SU-DHL-6 (cell line): ENCODE data around the gene GANAB.

Experiments
- H2AFZ ChIP-seq: fragments of 200-600 bp; sonication (generic); 2 replicates; pipeline ENCODE4 v1.6.1; 2014; ENCODE audit warnings: low read depth, mild to moderate bottlenecking, moderate library complexity, mixed read lengths, antibody characterized with exemption, low read length; ENCODE audit not compliant: severe bottlenecking
- H3F3A ChIP-seq: fragments of 200-600 bp; shearing (Covaris generic); 2 replicates; pipeline ENCODE4 v1.6.0; 2016; ENCODE audit warnings: antibody characterized with exemption, mild to moderate bottlenecking; ENCODE audit not compliant: insufficient read depth
- H3K27ac ChIP-seq: fragments of 200-600 bp; sonication (generic); 2 replicates; pipeline ENCODE4 v1.5.1; 2016; ENCODE audit warnings: low read depth, mild to moderate bottlenecking, low read length, moderate library complexity, mixed read lengths
- H3K27me3 ChIP-seq: fragments of 200-600 bp; sonication (generic), shearing (Covaris generic); 2 replicates; pipeline ENCODE4 v1.6.0; 2014; ENCODE audit warnings: mild to moderate bottlenecking, low read length
- H3K36me3 ChIP-seq: fragments of 200-600 bp; sonication (generic); 2 replicates; pipeline ENCODE4 v1.6.1; 2014; ENCODE audit warnings: mild to moderate bottlenecking, low read length, mixed read lengths
- H3K4me2 ChIP-seq: fragments of 300-600, 200-600 bp; shearing (Covaris generic), sonication (generic); 2 replicates; pipeline ENCODE4 v1.6.0; 2014; ENCODE audit warnings: low read length, low read depth, mild to moderate bottlenecking; ENCODE audit not compliant: poor library complexity, severe bottlenecking
- H3K4me3 ChIP-seq: fragments of 200-600 bp; sonication (generic); 2 replicates; pipeline ENCODE4 v1.5.1; 2014; ENCODE audit warnings: antibody characterized with exemption, low read length, mild to moderate bottlenecking, mixed read lengths; ENCODE audit not compliant: insufficient read depth, poor library complexity, severe bottlenecking
- H3K79me2 ChIP-seq: fragments of 200-600 bp; sonication (generic); 2 replicates; pipeline ENCODE4 v1.6.1; 2014; ENCODE audit warnings: mild to moderate bottlenecking, low read length, moderate library complexity; ENCODE audit not compliant: insufficient read depth
- H3K9ac ChIP-seq: fragments of 200-600 bp; sonication (generic); 2 replicates; pipeline ENCODE4 v1.7.0; 2014; ENCODE audit warnings: mild to moderate bottlenecking, low read length
- H3K9me2 ChIP-seq: fragments of 200-600 bp; sonication (generic); replicated peaks from 2 replicates; pipeline ENCODE4 v1.6.1; 2014; ENCODE audit warnings: low read length; ENCODE audit not compliant: insufficient read depth
- H3K9me3 ChIP-seq: fragments of 200-600 bp; sonication (generic); 2 replicates; pipeline ENCODE4 v1.6.1; 2014; ENCODE audit warnings: low read length, mixed read lengths; ENCODE audit not compliant: insufficient read depth
- H4K20me1 ChIP-seq: fragments of 200-600 bp; sonication (generic); 2 replicates; pipeline ENCODE4 v1.6.1; 2014; ENCODE audit warnings: low read depth, mild to moderate bottlenecking, antibody characterized with exemption, low read length, moderate library complexity, mixed read lengths
- CTCF ChIP-seq: fragments of 200-600 bp; sonication (generic); IDR thresholded peaks from one replicate; pipeline ENCODE4 v1.5.1; 2017; ENCODE audit warnings: antibody characterized with exemption, mild to moderate bottlenecking, low read length, moderate library complexity; ENCODE audit not compliant: insufficient read depth, poor library complexity, severe bottlenecking
- EZH2phosphoT487 ChIP-seq: fragments of 200-600 bp; sonication (generic), shearing (Covaris generic); conservative IDR thresholded peaks from 2 replicates; pipeline ENCODE4 v1.6.1; 2018; ENCODE audit warnings: mild to moderate bottlenecking, antibody characterized with exemption, low read length, moderate library complexity, mixed read lengths

Gene GANAB

GRCh38 chr11:62673196-62673525 is 26.7 kb upstream of the GANAB start:
- Histone ChIP-seq H3K4me3 (no peak overlapping the region), H3K9ac (peak overlapping the region; percentile 81), H3K27ac (no peak overlapping the region; the same call in 1 of the 2 replicates), H4K20me1 (no peaks in the 10 kb centered on the region), H3K36me3 (no peaks in the 10 kb centered on the region), H3K9me2 (no peaks in the 10 kb centered on the region), H3F3A (peaks cover 39% of the 10 kb centered on the region), H3K9me3 (no peaks in the 10 kb centered on the region), H3K27me3 (no peaks in the 10 kb centered on the region), H3K79me2 (peaks cover 38% of the 10 kb centered on the region), H2AFZ (no peak overlapping the region), H3K4me2 (peak overlapping the region; percentile 91)
- TF ChIP-seq CTCF (no peak), EZH2phosphoT487 (no peak)

GRCh38 chr11:62671608-62672389 is 25.4 kb upstream of the GANAB start, which contains the start of the genes LBHD1 and UQCC3:
Gene LBHD1 (minus strand): TSS chr11:62672267. CDS start chr11:62670031, 2,236 bp downstream.
Gene UQCC3 (plus strand): TSS chr11:62671673. CDS start chr11:62671746, 73 bp downstream.
- no peaks in the 10 kb centered on the region for H3K36me3 ChIP-seq
- H2AFZ ChIP-seq: peak within 1 kb of the TSS; percentile 68
- peaks cover 42% of the 10 kb centered on the region for H3K79me2 ChIP-seq
- peak within 1 kb of the TSS; percentile 69 for H3K4me3 ChIP-seq
- H3K9me3 ChIP-seq: no peaks in the 10 kb centered on the region
- H3K9ac ChIP-seq: peak within 1 kb of the TSS; percentile 81
- H3K27ac ChIP-seq: peak within 1 kb of the TSS; percentile 79
- no peaks in the 10 kb centered on the region for H3K27me3 ChIP-seq
- no peaks in the 10 kb centered on the region for H3K9me2 ChIP-seq
- no peaks in the 10 kb centered on the region for H4K20me1 ChIP-seq
- peaks cover 49% of the 10 kb centered on the region for H3F3A ChIP-seq
- peak within 1 kb of the TSS; percentile 91 for H3K4me2 ChIP-seq
- no peak for TF ChIP-seq CTCF
- TF ChIP-seq EZH2phosphoT487: no peak

- Histone ChIP-seq H2AFZ (peak overlapping the region; percentile 68), H3K4me2 (peak overlapping the region; percentile 91), H3K79me2 (peaks cover 48% of the 10 kb centered on the region), H3K9me3 (no peaks in the 10 kb centered on the region), H3F3A (peaks cover 55% of the 10 kb centered on the region), H3K36me3 (peaks cover 3% of the 10 kb centered on the region; the same call in 1 of the 2 replicates), H3K9me2 (no peaks in the 10 kb centered on the region), H4K20me1 (no peaks in the 10 kb centered on the region), H3K27ac (peak overlapping the region; percentile 79), H3K27me3 (no peaks in the 10 kb centered on the region), H3K4me3 (peak overlapping the region; percentile 69), H3K9ac (peak overlapping the region; percentile 81)
- no peak for TF ChIP-seq EZH2phosphoT487
- TF ChIP-seq CTCF: no peak
Measured at GRCh38 chr11:62671236-62671607, 24.8 kb upstream of the GANAB start.
